Testis (tissue), 3 donors: ENCODE data around the gene MINDY3. TPM values are rescaled to one million over a fixed set of nuclear protein-coding genes. Genes with fewer than 3 reads are reported as not detected.

Experiments
- DNase-seq: peaks from one replicate; pipeline ENCODE4 v3.0.0-alpha.2; 2019
- H3K27ac ChIP-seq, 2 donors: fragments of 200-600 bp; sonication (generic); one replicate each; pipeline ENCODE4 v1.5.1; 2019
- H3K27me3 ChIP-seq: fragments of 200-600 bp; sonication (generic); one replicate; pipeline ENCODE4 v1.5.1; 2019
- H3K36me3 ChIP-seq: fragments of 200-600 bp; sonication (generic); one replicate; pipeline ENCODE4 v1.5.1; 2017; ENCODE audit warnings: low read depth; ENCODE audit errors: missing control alignments
- H3K4me1 ChIP-seq: fragments of 200-600 bp; sonication (generic); one replicate; pipeline ENCODE4 v1.5.1; 2019
- H3K4me3 ChIP-seq, 2 donors: fragments of 200-600 bp; sonication (generic); one replicate each; pipeline ENCODE4 v1.5.1; 2017 to 2019
- H3K9me3 ChIP-seq: fragments of 200-600 bp; sonication (generic); one replicate; pipeline ENCODE4 v1.5.1; 2017
- CTCF ChIP-seq, 3 experiments: fragments of 450-650 bp in 2 of 3; fragments of 200-600 bp in 1 of 3; sonication (generic) in 1 of 3; IDR thresholded peaks; one replicate each; pipeline ENCODE4 v1.5.1; 2016 to 2019; ENCODE audit warnings: antibody characterized with exemption in 3 of 3, mild to moderate bottlenecking in 2 of 3, moderate library complexity in 1 of 3
- POLR2A ChIP-seq: fragments of 450-650 bp; IDR thresholded peaks from one replicate; pipeline ENCODE4 v1.6.1; 2017; ENCODE audit warnings: antibody characterized with exemption, mild to moderate bottlenecking, moderate library complexity
- WGBS, 2 donors: methylation state at CpG; one replicate each; pipeline ENCODE4 v1.1.5; 2018; 5-methylcytosine and 5-hydroxymethylcytosine counted together
- intact Hi-C: fragments of 100-400 bp; cut with DNase I; formaldehyde crosslinking; loops from one replicate; pipeline ENCODE4 v1.15.1; 2023; ENCODE audit warnings: low total_unique reads
- polyA plus RNA-seq: library from polyadenylated mRNA; stranded (reverse); fragments of 350-450 nt; fragmentation: Illumina TruSeq; extraction: RNeasy Lipid Tissue Mini Kit (QIAGEN cat#74804); gene quantifications from one replicate; pipeline ENCODE4 v1.2.3, GENCODE V29; 2014; ENCODE audit warnings: low read depth, low replicate concordance; ENCODE audit not compliant: insufficient read depth
- total RNA-seq, 2 donors: library from RNA; depleted of rRNA; stranded (reverse); fragments of >200 nt; gene quantifications; one replicate each; pipeline ENCODE4 v1.2.3, GENCODE V29; 2016

The MINDY3 gene
- total and polyA plus RNA-seq, 3 donors from 2014 or later: 33.9 to 39.8 (median 39.6) TPM

DNA sequence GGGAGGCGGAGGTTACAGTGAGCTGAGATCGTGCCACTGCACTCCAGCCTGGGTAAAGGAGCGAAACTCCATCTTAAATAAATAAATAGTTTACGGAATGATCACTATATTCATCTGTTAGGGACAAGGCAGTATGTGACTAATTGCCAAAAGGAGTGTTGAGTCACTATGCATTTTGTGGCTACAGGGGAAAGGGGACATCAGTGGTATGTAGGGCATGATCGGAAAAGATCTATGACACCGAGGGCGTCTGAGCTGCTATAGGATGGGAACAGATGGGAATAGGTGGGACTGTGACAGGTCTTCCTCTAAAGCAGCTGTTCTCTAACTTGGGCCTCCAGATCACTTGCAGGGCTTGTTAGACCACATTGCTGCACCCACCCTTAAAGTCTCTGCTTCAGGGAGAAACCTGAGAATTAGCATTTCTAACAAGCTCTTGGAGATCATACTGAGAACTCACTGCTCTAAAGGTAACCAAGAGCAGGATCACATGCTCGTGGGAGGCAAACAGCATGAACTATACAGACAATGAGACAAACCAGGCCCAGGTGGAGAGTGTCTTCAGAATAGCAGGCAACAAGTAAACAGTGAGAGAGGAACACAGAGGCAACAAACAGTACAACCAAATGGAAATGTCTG, 75.5 kb downstream of the MINDY3 start:
- Histone ChIP-seq H3K4me1 (peaks cover 16% of the 10 kb centered on the region), H3K36me3 (no peaks in the 10 kb centered on the region), H3K27ac (no peak overlapping the region), H3K9me3 (no peaks in the 10 kb centered on the region), H3K4me3 (no peak overlapping the region), H3K27me3 (no peaks in the 10 kb centered on the region)
- WGBS, 2 donors: 94 to 95% methylated on average over 8 of the region's 8 CpGs
- intact Hi-C loops: no loop called here
- TF ChIP-seq CTCF (IDR thresholded peaks at IDR 0.05): no peak
- TF ChIP-seq POLR2A: no peak
- DNase-seq: no peak

- Histone ChIP-seq H3K27me3 (no peaks in the 10 kb centered on the region), H3K4me3 (no peak overlapping the region), H3K36me3 (no peaks in the 10 kb centered on the region), H3K27ac (no peak overlapping the region), H3K4me1 (peaks cover 20% of the 10 kb centered on the region), H3K9me3 (no peaks in the 10 kb centered on the region)
- TF ChIP-seq POLR2A (no peak), CTCF (IDR thresholded peaks at IDR 0.05) (no peak)
- 81 to 90% methylated on average over 5 of the region's 5 CpGs for WGBS, 2 donors
- intact Hi-C loops: no loop called here
- no peak for DNase-seq
These were observed 76.2 kb downstream of the MINDY3 start for GRCh38 chr10:15783941-15784636.

DNA sequence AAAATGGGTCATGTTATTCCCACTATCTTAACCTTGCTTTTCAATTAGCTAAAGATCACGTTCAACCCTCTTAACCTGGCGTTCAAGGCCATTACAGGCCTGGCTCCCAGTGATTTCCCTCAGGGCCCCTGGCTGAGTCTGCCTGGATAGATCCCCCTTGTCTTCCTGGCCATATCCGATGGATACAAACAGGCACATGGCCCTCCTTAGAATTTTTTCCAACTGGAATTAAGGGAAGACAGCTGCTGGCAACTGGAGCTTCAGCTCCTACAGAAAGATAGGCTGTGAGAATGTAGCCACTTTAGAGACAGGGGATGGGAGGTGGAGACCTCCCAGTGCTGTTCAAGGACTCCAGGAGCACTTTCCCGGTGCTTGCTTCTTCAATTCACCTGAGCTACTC, 77.5 kb downstream of the MINDY3 start:
- no peaks in the 10 kb centered on the region for H3K27me3 ChIP-seq
- peak overlapping the region in 1 of 2 donors; percentile 32 for H3K27ac ChIP-seq
- no peak overlapping the region for H3K4me3 ChIP-seq
- no peak for DNase-seq
- no peaks in the 10 kb centered on the region for H3K36me3 ChIP-seq
- peaks cover 20% of the 10 kb centered on the region for H3K4me1 ChIP-seq
- intact Hi-C loops: no loop called here
- H3K9me3 ChIP-seq: no peaks in the 10 kb centered on the region
- TF ChIP-seq CTCF (IDR thresholded peaks at IDR 0.05) (no peak), POLR2A (no peak)
- WGBS, 2 donors: 39 to 51% methylated on average over 4 of the region's 4 CpGs

DNA sequence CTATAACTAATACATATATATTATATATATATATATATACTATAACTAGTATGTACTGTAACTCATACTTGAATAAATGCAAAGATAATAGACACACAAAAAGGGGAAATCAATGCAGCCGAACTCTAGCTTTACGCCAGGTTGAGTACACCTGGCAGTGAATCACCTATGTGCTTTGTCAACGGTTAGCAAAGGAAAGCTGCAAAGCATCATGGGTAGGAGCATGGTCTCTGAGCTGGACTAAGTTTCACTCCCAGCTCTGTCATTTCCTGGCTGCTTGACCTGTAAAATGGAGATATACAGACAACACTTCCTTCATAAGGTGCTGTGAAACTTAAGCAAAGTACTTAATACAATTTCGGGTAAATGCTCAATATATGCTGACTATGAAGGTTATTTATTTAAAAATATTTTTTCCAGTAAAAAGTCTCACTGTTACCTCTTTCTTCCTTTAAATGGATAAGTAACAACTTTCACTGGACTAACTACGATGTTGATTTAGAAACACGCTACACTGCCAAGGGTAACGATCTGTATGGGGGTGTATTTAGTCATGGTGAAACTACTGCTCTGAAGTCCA, 78.8 kb downstream of the MINDY3 start:
- Histone ChIP-seq H3K4me1 (peaks cover 20% of the 10 kb centered on the region), H3K27me3 (no peaks in the 10 kb centered on the region), H3K27ac (no peak overlapping the region), H3K9me3 (no peaks in the 10 kb centered on the region), H3K4me3 (no peak overlapping the region), H3K36me3 (no peaks in the 10 kb centered on the region)
- intact Hi-C loops: no loop called here
- no peak for DNase-seq
- 91 to 92% methylated on average over 7 of the region's 7 CpGs for WGBS, 2 donors
- TF ChIP-seq CTCF (IDR thresholded peaks at IDR 0.05): no peak
- no peak for TF ChIP-seq POLR2A
